K562 (cell line): ENCODE results near the gene FHIT. TPM values are rescaled to one million over a fixed set of nuclear protein-coding genes. Genes with fewer than 3 reads are reported as not detected.

Experiments
- ATAC-seq: fragments of 200-7000 bp; cut with Tn5 transposase; 3 replicates; pipeline ENCODE4 v1.9.1; 2020; ENCODE audit warnings: moderate library complexity
- BruUV-seq: library from RNA; stranded (reverse); fragments of 400-500 nt; replicated peaks from 2 replicates; lab custom pipeline; 2021; lab: Mats Ljungman, UMichigan
- CTCF ChIA-PET: fragments of 300-600 bp; formaldehyde crosslinking; extraction: SDS; loops from one replicate; lab custom pipeline; 2021; ENCODE audit warnings: low intra/inter-chr PET ratio; lab: Yijun Ruan, JAX
- POLR2A ChIA-PET: fragments of 300-600, 350-650 bp; sonication (Branson Sonifier 250); formaldehyde crosslinking; extraction: SDS; loops from one replicate; lab custom pipeline; 2021; ENCODE audit warnings: antibody characterized with exemption, inconsistent platforms; lab: Yijun Ruan, JAX
- DNase-seq, 4 experiments: peaks; one replicate each; pipeline versions ENCODE4 v3.0.0 to v3.0.0-alpha.2; 2011 to 2018; ENCODE audit warnings: low spot score in 3 of 4, mixed read lengths in 3 of 4; ENCODE audit errors: extremely low read depth in 1 of 4
- FAIRE-seq: peaks from 2 replicates; lab custom pipeline; 2011; peaks lifted over from hg19 to GRCh38; lab: Jason Lieb, UNC
- H2AFZ ChIP-seq: 2 replicates; pipeline ENCODE4 v1.6.0; 2011; ENCODE audit warnings: low read depth, low read length, control low read depth, inconsistent platforms
- H3K27ac ChIP-seq: fragments of 200-600 bp; 3 replicates; pipeline ENCODE4 v1.8.0; 2011; ENCODE audit warnings: low read depth, mild to moderate bottlenecking, control low read depth, inconsistent platforms, low read length, moderate library complexity, mixed read lengths; ENCODE audit errors: extremely low read depth
- H3K27me3 ChIP-seq, 2 experiments: fragments of 300-600 bp in 1 of 2; 2 replicates in 1 of 2; 3 replicates in 1 of 2; pipeline versions ENCODE4 v1.6.0 to v1.8.0; 2011; ENCODE audit warnings: inconsistent platforms in 2 of 2, low read length in 2 of 2, mild to moderate bottlenecking in 1 of 2, mixed read lengths in 1 of 2, moderate library complexity in 1 of 2; ENCODE audit not compliant: control insufficient read depth in 2 of 2, insufficient read depth in 2 of 2
- H3K36me3 ChIP-seq: fragments of 300-600 bp; 3 replicates; pipeline ENCODE4 v1.8.0; 2011; ENCODE audit warnings: mild to moderate bottlenecking, low read length, inconsistent platforms; ENCODE audit not compliant: control insufficient read depth, insufficient read depth
- H3K4me1 ChIP-seq, 2 experiments: fragments of 200-600 bp in 1 of 2; replicated peaks in 1 of 2; 2 replicates in 1 of 2; 3 replicates in 1 of 2; pipeline versions ENCODE4 v1.5.1 to v1.8.0; 2011; ENCODE audit warnings: inconsistent platforms in 2 of 2, low read length in 2 of 2, mild to moderate bottlenecking in 1 of 2, mixed read lengths in 1 of 2, moderate library complexity in 1 of 2; ENCODE audit not compliant: control insufficient read depth in 2 of 2, insufficient read depth in 2 of 2
- H3K4me2 ChIP-seq: 2 replicates; pipeline ENCODE4 v1.6.1; 2011; ENCODE audit warnings: low read length, control low read depth, inconsistent platforms, mixed read lengths; ENCODE audit not compliant: insufficient read depth
- H3K4me3 ChIP-seq: fragments of 200-600 bp; sonication (generic), shearing (Covaris generic); 2 replicates; pipeline ENCODE4 v1.5.1; 2016; ENCODE audit warnings: control low read depth, inconsistent platforms
- H3K79me2 ChIP-seq: fragments of 200-600 bp; 3 replicates; pipeline ENCODE4 v1.8.0; 2011; ENCODE audit warnings: low read length, inconsistent platforms; ENCODE audit not compliant: control insufficient read depth, insufficient read depth
- H3K9ac ChIP-seq, 2 experiments: 2 replicates each; pipeline versions ENCODE4 v1.6.0 to v1.6.1; 2011; ENCODE audit warnings: low read depth in 2 of 2, low read length in 2 of 2, control low read depth in 1 of 2, inconsistent platforms in 1 of 2, mild to moderate bottlenecking in 1 of 2, mixed read lengths in 1 of 2; ENCODE audit not compliant: insufficient read depth in 1 of 2
- H3K9me1 ChIP-seq: one replicate; pipeline ENCODE4 v1.6.0; 2011; ENCODE audit warnings: inconsistent platforms, mild to moderate bottlenecking, low read length, moderate library complexity; ENCODE audit not compliant: control insufficient read depth, insufficient read depth
- H3K9me3 ChIP-seq: replicated peaks from 2 replicates; pipeline ENCODE4 v1.5.1; 2011; ENCODE audit warnings: low read depth, low read length, inconsistent platforms; ENCODE audit not compliant: control insufficient read depth, insufficient read depth
- H4K20me1 ChIP-seq: replicated peaks from 2 replicates; pipeline ENCODE4 v1.6.1; 2011; ENCODE audit warnings: low read length, inconsistent platforms, mixed read lengths; ENCODE audit not compliant: control insufficient read depth, insufficient read depth
- AFF4 ChIP-seq: sonication (generic); formaldehyde crosslinking; IDR thresholded peaks from 2 replicates; pipeline ENCODE4 v1.8.0; 2023; ENCODE audit warnings: mild to moderate bottlenecking, missing genetic modification reagents
- ASH1L ChIP-seq: fragments of 450-650 bp; IDR thresholded peaks from 2 replicates; pipeline ENCODE4 v1.6.1; 2018; ENCODE audit warnings: borderline replicate concordance, mild to moderate bottlenecking, low read depth; ENCODE audit not compliant: partially characterized antibody
- ELF4 ChIP-seq: fragments of 450-650 bp; formaldehyde crosslinking; IDR thresholded peaks from 2 replicates; pipeline ENCODE4 v1.4.0; 2022; ENCODE audit warnings: missing genetic modification characterization
- PHB2 ChIP-seq: fragments of 450-650 bp; IDR thresholded peaks from 2 replicates; pipeline ENCODE4 v1.6.1; 2017; ENCODE audit warnings: low read depth
- RFX5 ChIP-seq: IDR thresholded peaks from 2 replicates; pipeline ENCODE4 v1.6.1; 2011; ENCODE audit warnings: low read depth, mild to moderate bottlenecking, improper control_type of control experiment, low read length
- STAT5B ChIP-seq: fragments of 250-450 bp; sonication (Bioruptor Pico); IDR thresholded peaks from 2 replicates; pipeline ENCODE4 v1.8.0; 2021; ENCODE audit warnings: mild to moderate bottlenecking, inconsistent platforms
- TARDBP ChIP-seq: fragments of 450-650 bp; IDR thresholded peaks from 2 replicates; pipeline ENCODE4 v1.6.1; 2016
- USF1 ChIP-seq: sonication (generic); formaldehyde crosslinking; IDR thresholded peaks from 2 replicates; pipeline ENCODE4 v1.9.0; 2022; ENCODE audit warnings: mild to moderate bottlenecking, missing genetic modification reagents
- ZBTB7A ChIP-seq: IDR thresholded peaks from 2 replicates; pipeline ENCODE4 v1.6.1; 2011; ENCODE audit warnings: low read depth, mild to moderate bottlenecking, low read length, moderate library complexity, borderline replicate concordance; ENCODE audit not compliant: control insufficient read depth
- ZNF436 ChIP-seq: fragments of 250-450, 450-650 bp; sonication (Bioruptor Pico); formaldehyde crosslinking; IDR thresholded peaks from 2 replicates; pipeline ENCODE4 v1.7.0; 2020; ENCODE audit warnings: mild to moderate bottlenecking
- WGBS: fragments of 100-300 bp; shearing (Covaris generic); methylation state at CpG from one replicate; pipeline ENCODE4 v1.1.6; 2016; ENCODE audit warnings: low coverage, mixed read lengths; ENCODE audit not compliant: insufficient coverage; ENCODE audit errors: missing lambda C conversion rate; 5-methylcytosine and 5-hydroxymethylcytosine counted together
- in situ Hi-C: fragments of 300-500 bp; cut with MboI; formaldehyde crosslinking; loops from 4 replicates; pipeline ENCODE4 v1.15.0; 2018; ENCODE audit warnings: inconsistent platforms, mixed read lengths
- intact Hi-C: fragments of 100-400 bp; cut with micrococcal nuclease; formaldehyde crosslinking; loops from 2 replicates; pipeline ENCODE4 v1.14.2; 2022
- polyA plus RNA-seq, 8 experiments: library from polyadenylated mRNA; depleted of rRNA in 4 of 8; stranded (reverse) in 5 of 8; unstranded in 3 of 8; fragments of >200 nt; fragmentation: Nextera tagmentation in 2 of 8; fragmentation: Illumina TruSeq in 1 of 8; extraction: Ambion mirVana in 2 of 8; extraction: Trizol in 1 of 8; gene quantifications; 2 replicates each; pipeline versions ENCODE4 v1.2.1 to v1.2.3, GENCODE V29; 2011 to 2014; ENCODE audit warnings: inconsistent platforms in 1 of 8, missing spikeins in 1 of 8
- total RNA-seq, 7 experiments: library from RNA; depleted of rRNA in 6 of 7; stranded (reverse); fragments of >200 nt in 6 of 7; fragmentation: Illumina TruSeq in 2 of 7; extraction: Trizol in 2 of 7; gene quantifications; 2 replicates each; pipeline versions ENCODE4 v1.2.1 to v1.2.3, GENCODE V29; 2011 to 2021; ENCODE audit warnings: low replicate concordance in 1 of 7

FHIT gene
- total and polyA plus RNA-seq, 9 of the 15 experiments (the other 6 are each of a cell fraction or from before 2014, with no cell fraction given): 1.7 to 9.1 (median 4.3) TPM

- BruUV-seq: no TSS peak
- no peak overlapping the region for H3K4me2 ChIP-seq
- whole genome bisulfite sequencing: 0% methylated on average over 1 of the region's 1 CpG
- FAIRE-seq (no peak), ATAC-seq (no peak), DNase-seq (no peak)
- no peaks in the 10 kb centered on the region for H3K4me1 ChIP-seq
- POLR2A ChIA-PET: no interaction called here
- no peaks in the 10 kb centered on the region for H3K79me2 ChIP-seq
- H3K9me3 ChIP-seq: no peaks in the 10 kb centered on the region
- no peaks in the 10 kb centered on the region for H4K20me1 ChIP-seq
- CTCF ChIA-PET: no interaction called here
- H3K4me3 ChIP-seq: no peak overlapping the region
- H3K27me3 ChIP-seq: no peaks in the 10 kb centered on the region
- H2AFZ ChIP-seq: no peak overlapping the region
- no peaks in the 10 kb centered on the region for H3K36me3 ChIP-seq
- in situ Hi-C loops: no loop called here
- H3K27ac ChIP-seq: no peak overlapping the region
- no peaks in the 10 kb centered on the region for H3K9me1 ChIP-seq
- intact Hi-C loops: no loop called here
- H3K9ac ChIP-seq: no peak overlapping the region
- TF ChIP-seq AFF4 (CRISPR knock-in tag): no peak
- no peak for TF ChIP-seq USF1 (CRISPR knock-in tag)
- no peak for TF ChIP-seq ZBTB7A
- no peak for TF ChIP-seq STAT5B (CRISPR knock-in tag)
- TF ChIP-seq PHB2: no peak
- TF ChIP-seq RFX5: no peak
- TF ChIP-seq ZNF436 (CRISPR knock-in tag): no peak
- no peak for TF ChIP-seq ASH1L
- no peak for TF ChIP-seq TARDBP
- no peak for TF ChIP-seq ELF4
Measured at GRCh38 chr3:59717679-59718205, 1533.5 kb downstream of the FHIT start.
